Measurements from ENCODE around the gene ZNF474. TPM values are rescaled to one million over a fixed set of nuclear protein-coding genes. Genes with fewer than 3 reads are reported as not detected.

ZNF474 gene
- total and polyA plus RNA-seq, 2 of the 8 experiments (the other 6 are each of a cell fraction or from before 2014, with no cell fraction given): not detected

GRCh38 chr5:122126177-122126755 lies 3.1 kb upstream of the ZNF474 start (continued):
- no peak for TF ChIP-seq CHD7 (IDR thresholded peaks at IDR 0.05; ENCODE audit: insufficient replicate concordance, low read length)
- no peak for TF ChIP-seq GABPA (IDR thresholded peaks at IDR 0.05; ENCODE audit: borderline replicate concordance, insufficient read depth, low read length)
- TF ChIP-seq RAD21 (IDR thresholded peaks at IDR 0.05 in 1 of 2, conservative IDR thresholded peaks at IDR 0.05 in 1 of 2; ENCODE audit: low read depth in 2 of 2, low read length in 2 of 2): no peak
- TF ChIP-seq MAFK (IDR thresholded peaks at IDR 0.05; ENCODE audit: low read depth, low read length): no peak
- TF ChIP-seq SP1 (IDR thresholded peaks at IDR 0.05; ENCODE audit: low read depth, low read length): no peak
- no peak for TF ChIP-seq TBP (IDR thresholded peaks at IDR 0.05; ENCODE audit: low read depth, low read length)
- TF ChIP-seq SIX5 (IDR thresholded peaks at IDR 0.05; ENCODE audit: low read depth, low read length): no peak
- no peak for TF ChIP-seq USF2 (IDR thresholded peaks at IDR 0.05; ENCODE audit: low read length)
- TF ChIP-seq ATF3 (IDR thresholded peaks at IDR 0.05; ENCODE audit: insufficient read depth, low read depth, low read length): no peak

Data from H1 (cell line).